Breast epithelium (tissue), 3 donors: Measurements from ENCODE around the gene KRTAP2-1.

Experiments used
- POLR2A ChIP-seq: fragments of 450-650 bp; IDR thresholded peaks from one replicate; pipeline ENCODE4 v1.6.1; 2016; ENCODE audit warnings: antibody characterized with exemption, mild to moderate bottlenecking, moderate library complexity
- POLR2AphosphoS5 ChIP-seq, 3 donors: sonication (generic); formaldehyde crosslinking; IDR thresholded peaks; one replicate each; pipeline ENCODE4 v1.6.1; 2017; ENCODE audit warnings: antibody characterized with exemption in 3 of 3
- TF ChIP-seq, protein P1 (sequence below), 3 donors: fragments of 450-650 bp; IDR thresholded peaks; one replicate each; pipeline ENCODE4 v1.5.1; 2016 to 2017; ENCODE audit warnings: antibody characterized with exemption in 3 of 3, mild to moderate bottlenecking in 3 of 3, moderate library complexity in 3 of 3

DNA sequence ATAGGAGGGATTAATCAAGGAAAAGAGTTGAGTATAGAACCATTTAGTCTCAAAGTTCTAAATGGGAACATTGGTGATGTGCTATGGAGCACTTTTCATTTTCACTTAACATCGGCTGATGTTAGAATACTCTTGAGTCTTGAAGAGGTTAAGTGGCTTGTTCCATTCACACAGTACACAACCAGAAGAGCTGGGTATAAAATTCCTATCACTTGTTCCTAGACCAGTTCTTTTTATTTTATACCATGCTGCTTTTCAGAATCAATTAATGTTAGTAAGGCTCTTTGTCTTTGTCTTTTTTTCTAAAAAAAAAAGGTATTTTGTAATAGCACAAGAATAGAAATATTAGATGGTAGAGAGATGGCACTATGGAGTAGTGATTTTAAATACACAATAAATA, 4.2 kb downstream of the KRTAP2-1 start:
- TF ChIP-seq, protein P1, sequence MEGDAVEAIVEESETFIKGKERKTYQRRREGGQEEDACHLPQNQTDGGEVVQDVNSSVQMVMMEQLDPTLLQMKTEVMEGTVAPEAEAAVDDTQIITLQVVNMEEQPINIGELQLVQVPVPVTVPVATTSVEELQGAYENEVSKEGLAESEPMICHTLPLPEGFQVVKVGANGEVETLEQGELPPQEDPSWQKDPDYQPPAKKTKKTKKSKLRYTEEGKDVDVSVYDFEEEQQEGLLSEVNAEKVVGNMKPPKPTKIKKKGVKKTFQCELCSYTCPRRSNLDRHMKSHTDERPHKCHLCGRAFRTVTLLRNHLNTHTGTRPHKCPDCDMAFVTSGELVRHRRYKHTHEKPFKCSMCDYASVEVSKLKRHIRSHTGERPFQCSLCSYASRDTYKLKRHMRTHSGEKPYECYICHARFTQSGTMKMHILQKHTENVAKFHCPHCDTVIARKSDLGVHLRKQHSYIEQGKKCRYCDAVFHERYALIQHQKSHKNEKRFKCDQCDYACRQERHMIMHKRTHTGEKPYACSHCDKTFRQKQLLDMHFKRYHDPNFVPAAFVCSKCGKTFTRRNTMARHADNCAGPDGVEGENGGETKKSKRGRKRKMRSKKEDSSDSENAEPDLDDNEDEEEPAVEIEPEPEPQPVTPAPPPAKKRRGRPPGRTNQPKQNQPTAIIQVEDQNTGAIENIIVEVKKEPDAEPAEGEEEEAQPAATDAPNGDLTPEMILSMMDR (IDR thresholded peaks at IDR 0.05), result no peak
- TF ChIP-seq POLR2AphosphoS5 (IDR thresholded peaks at IDR 0.05) (no peak), POLR2A (no peak)
